Measurements from ENCODE around the gene RPL32.
"Not testable (repeated sequence)": the region's sequence is repeated elsewhere in the genome, so short reads cannot be mapped to it uniquely, and the experiment has no call there.

The RPL32 gene

DNA sequence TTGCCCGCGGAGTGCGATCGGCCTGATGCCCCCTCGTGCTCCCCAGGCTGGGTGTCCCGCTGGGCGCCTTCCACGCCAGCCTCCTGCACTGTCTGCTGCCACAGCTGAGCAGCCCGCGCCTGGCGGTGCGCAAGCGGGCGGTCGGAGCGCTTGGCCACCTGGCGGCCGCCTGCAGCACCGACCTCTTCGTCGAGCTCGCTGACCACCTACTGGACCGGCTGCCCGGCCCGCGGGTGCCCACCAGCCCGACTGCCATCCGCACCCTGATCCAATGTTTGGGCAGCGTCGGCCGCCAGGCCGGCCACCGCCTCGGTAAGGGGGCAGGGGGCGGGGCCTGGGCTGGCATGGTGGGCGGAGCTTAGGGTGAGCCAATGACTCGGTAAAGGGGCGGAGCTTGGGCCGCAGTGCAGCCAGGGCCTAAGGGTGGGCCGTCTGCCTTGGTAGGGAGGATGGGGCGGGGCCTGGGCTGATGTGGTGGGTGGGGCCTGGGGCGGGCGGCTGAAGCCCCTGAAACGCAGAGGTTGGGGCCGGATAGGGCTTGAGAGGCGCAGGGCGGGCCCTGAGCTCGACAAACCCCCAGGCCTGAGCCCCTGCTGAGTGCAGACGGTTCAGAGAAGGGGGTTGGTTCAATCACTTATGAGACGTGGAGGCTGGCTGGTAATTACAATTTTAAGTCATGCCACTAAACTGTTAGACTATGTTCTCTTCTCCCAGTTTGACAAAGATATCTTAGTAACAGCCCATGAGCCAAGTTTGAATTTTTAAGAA, 31.2 kb downstream of the RPL32 start:
- peak; percentile 87 to 92 for DNase-seq (ENCODE audit: low read depth in 2 of 2)

DNA sequence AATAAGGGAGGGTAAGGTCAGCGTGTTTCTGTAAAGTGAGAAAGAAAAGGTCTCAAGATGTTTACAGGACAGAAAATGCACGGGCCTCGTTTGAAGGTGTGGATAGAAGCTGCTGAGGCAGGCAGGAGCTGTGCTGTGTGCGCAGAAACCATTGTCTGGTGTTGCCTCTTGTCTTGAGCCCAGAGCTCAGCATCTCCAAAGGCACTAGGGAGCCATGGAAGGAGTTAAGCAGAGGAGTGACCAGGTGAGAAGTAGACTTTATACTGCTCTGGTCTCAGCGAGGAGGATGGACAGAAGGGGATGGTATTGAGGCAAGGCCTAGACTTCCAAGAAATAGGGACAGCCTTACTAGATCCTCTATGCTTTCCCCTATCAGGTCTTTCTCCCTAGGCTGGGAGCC, 31.9 kb downstream of the RPL32 start:
- DNase-seq (ENCODE audit: low read depth in 2 of 2): no peak

DNA sequence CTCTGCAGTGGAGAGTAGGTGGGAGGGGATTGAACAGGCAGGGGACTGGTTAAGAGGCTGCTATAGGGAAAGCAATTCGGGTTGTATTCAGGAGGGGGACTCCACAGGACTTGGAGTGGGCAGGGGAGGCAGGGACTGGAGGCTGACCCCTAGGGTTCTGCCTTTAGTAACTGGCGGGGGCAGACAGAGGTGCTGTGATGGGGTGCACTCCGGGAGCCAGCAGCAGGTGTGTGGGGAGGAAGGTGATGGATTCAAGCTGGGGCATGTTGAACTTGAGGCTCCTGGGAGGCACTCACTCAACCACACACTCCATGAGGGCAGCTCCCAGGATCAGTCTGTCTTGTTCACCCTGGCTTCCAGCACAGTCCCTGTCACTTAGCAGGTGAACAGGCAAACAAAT, 32.4 kb downstream of the RPL32 start:
- DNase-seq (ENCODE audit: low read depth in 2 of 2): no peak

DNA sequence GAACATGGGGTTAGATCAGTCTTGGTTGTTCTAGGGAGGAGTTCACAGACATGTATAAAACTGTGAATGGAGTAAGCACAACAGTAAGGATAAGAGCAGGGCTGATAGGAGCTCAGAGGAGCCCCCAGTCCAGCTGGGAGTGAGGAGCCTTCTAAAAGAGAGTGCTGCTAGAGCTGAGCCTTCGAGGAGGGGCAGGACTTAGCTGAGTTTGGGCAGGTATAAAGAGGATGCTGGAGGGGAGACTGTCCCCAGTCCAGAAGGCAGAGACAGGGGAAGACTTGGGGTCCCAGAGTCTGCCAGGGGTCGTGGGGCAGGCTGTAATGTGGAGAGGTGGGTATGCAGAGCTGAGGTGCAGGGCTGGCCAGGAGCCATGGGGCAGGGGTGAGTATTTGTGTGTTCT, 32.8 kb downstream of the RPL32 start:
- DNase-seq (ENCODE audit: low read depth in 2 of 2): no peak

DNA sequence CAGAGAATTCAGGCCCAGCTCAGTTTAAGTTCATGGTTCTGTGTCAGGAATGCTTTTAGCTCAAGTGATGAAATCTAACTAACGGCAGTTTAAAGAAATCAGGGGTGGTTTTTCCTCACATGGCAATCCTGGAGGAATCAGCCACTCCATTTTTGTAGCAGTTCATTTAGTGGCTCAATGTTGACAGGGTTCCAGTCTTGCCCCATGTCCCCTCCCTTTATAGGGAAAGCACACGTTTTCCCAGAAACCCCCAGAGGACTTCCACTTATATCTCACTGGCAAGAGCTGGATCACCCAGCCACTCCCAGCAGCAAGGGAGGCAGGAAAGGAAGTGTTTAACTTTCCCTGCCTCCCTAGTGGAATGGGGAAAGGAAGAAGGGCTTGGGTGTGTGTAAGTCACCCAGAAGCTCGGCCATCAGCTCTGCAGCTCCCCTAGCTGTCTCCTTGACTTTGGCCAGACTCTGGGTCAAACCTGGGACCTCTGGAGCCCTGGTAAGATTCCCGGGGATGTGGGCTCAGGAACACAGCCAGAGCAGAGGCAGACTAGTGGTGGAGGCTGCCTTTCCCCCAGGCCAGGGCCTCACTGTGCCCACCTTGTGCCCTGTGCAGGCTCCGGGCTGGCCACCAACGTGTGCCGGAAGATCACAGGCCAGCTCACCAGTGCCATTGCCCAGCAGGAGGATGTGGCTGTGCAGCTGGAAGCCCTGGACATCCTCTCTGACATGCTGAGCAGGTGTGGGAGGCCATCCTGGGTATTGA, 33.6 kb downstream of the RPL32 start:
- no peak for DNase-seq (ENCODE audit: low read depth in 2 of 2)

DNA sequence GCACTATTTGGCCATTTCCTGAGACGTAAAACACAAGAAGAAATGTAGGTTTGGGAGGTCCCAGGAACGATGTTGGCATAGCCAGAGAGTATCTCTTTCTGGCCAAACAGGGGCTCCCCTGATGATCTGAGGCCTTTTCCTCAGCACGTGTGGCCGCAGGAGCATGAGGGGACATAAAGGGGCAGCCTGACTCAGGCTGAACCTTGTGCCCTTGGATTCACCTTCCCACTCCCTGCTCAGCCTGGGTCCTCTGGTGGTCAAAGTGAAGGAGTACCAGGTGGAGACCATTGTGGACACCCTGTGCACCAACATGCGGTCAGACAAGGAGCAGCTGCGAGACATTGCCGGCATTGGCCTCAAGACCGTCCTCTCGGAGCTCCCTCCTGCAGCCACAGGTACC, 34.3 kb downstream of the RPL32 start:
- DNase-seq (ENCODE audit: low read depth in 2 of 2): no peak

DNA sequence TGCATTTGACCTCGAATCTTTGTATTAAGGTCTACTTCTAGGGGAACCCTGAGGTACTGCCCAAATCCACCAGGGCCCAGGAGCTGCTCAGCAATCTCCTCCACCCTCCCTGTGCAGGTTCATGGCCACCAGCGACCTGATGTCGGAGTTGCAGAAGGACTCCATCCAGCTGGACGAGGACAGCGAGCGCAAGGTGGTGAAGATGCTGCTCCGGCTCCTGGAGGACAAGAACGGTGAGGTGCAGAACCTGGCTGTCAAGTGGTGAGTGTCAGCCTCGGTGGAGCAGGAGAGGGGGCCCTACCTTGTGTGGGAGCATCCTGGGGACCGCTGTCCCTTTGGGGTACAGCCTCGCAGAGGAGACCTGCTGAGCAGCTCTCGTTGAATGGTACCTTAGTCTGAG, 38.0 kb downstream of the RPL32 start:
- DNase-seq (ENCODE audit: low read depth in 2 of 2): no peak

DNA sequence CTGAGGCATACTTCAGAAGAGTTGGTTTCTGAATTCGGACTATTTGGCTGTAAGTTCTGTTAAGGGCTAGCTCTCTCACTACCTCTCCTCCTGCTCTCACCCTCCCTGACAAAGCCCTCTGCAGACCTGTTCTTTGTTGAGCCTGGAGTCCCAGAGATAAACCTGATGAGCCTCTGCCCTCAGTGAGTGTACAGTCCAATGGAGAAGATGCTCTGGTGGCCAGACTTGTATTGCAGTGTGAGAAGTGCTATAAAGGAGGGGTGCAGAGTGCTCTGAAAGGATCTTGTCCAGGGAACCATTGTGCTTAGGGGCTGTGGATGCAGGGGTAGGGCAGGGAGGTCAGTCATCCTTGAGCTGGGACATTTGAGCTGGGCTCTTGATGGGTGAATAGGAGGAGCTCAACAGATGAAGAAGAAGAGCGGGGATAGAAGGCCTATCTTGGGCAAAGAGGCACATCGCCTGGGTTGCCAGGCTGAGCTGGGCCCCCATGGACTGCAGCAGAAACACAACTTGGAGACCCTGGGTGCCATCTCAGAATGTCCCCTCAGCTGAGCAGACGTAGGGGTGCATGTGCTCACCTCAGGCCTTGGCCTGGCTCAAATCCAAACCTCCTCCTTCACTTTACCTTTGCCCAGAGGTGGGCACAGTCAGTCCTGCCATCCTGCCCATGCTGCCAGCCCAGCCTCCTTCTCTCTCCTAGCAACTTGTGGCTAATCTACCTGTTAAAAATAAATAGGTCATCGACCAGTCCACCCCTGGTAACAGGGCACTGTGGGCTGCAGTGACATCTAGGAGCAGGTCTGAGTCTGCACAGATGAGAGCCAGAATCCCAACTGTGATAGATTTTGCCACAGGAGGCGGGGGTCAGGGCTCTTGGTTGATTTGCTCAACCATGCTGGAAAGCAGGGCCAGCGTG, 41.6 kb downstream of the RPL32 start:
- DNase-seq (ENCODE audit: low read depth in 2 of 2): no peak

DNA sequence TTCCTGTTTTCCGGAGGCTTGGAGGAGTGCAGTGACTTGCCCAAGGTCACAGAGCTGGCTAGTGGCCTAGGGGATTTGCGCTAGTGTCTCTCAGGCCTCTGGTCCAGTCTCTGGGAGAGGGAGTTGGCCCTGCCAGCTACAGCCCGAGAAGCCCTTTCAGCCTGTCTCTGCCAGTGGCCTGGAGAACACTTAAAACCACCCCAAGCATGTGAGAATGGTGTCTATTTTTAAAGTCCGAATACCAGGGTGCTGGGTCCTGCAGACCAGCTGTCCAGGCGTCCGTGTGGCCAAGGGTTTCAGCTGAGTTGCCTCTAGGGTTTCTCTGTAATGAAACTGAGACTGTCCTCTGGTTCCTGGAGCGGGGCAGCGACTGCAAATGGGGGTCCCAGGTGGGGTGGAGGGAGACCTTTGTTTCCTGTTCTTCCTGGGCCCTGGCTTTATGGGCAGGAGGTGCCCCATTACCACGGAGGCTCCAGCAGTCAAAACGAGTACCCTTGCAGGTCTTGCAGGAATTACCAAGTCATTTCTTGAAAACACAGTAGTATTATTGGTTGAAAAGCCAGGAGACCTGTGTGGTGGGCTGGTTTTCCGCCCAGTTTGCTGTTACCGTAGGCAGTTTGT, 42.7 kb downstream of the RPL32 start:
- DNase-seq (ENCODE audit: low read depth in 2 of 2): no peak

DNA sequence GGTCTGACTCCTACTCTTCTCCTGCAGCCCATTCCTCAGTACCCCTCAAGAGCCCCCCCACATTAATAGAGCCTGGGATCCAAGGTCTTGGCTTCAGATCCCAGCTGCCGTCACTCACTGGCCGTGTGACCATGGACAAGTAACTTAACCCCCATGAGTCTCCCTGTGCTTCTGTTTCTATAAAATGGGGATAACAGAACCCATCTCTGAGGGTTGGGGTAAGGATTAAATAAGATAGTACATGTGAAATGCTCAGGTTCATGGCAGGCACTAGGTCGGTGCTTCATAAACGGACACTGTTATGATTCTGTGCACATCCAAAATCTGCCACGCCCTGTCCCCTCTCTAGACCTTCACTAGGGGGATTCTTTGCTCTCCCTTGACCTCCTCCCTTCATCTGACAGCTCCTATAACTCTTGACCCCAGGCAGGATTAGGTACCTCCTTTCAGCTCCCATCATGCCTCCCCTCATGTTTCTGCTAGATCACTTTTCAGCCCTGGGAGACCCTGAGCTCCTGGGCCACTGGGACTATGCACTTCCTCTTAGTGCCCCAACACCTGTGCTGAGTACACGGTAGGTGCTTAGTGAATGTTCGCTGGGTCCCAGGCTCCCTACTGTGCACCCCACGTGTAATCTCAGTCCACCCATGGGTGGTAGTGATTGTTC, 43.3 kb downstream of the RPL32 start:
- DNase-seq (ENCODE audit: low read depth in 2 of 2): no peak

DNA sequence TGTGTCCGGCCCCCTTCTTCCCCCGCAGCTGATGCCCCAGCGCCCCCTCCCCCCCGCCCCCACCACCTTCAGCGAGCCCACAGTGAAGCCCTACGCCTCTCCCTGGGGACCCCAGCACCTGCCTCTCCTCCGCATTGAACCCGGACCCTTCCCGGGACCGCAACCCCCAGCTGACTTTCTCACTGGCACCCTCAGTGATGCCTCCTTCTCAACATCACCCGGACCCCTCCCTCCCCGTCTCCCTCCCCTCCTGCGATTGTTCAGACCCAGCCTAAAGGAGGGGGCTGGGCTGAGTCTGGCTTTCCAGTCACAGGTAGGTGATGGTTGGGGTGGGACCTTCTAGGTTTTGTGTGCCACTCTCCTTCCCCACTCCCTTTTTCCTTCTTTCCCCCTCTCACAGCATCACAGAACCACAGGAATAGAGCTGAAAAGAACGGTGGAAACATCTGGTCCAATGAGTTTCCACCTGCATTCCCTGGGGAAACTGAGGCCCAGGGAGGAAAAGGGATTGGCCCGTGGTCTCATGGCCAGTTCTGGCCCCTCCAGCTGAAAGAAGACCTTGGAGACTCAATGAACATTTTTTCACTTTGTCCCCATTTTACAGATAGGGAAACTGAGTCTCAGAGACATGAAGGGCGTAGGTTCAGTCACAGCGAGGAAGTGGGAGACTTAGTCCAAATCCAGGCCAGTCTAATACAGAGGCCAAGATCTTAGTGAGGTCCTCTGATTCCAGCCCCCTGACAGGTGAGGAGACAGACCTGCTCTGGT, 44.1 kb downstream of the RPL32 start:
- no peak for DNase-seq (ENCODE audit: low read depth in 2 of 2)

DNA sequence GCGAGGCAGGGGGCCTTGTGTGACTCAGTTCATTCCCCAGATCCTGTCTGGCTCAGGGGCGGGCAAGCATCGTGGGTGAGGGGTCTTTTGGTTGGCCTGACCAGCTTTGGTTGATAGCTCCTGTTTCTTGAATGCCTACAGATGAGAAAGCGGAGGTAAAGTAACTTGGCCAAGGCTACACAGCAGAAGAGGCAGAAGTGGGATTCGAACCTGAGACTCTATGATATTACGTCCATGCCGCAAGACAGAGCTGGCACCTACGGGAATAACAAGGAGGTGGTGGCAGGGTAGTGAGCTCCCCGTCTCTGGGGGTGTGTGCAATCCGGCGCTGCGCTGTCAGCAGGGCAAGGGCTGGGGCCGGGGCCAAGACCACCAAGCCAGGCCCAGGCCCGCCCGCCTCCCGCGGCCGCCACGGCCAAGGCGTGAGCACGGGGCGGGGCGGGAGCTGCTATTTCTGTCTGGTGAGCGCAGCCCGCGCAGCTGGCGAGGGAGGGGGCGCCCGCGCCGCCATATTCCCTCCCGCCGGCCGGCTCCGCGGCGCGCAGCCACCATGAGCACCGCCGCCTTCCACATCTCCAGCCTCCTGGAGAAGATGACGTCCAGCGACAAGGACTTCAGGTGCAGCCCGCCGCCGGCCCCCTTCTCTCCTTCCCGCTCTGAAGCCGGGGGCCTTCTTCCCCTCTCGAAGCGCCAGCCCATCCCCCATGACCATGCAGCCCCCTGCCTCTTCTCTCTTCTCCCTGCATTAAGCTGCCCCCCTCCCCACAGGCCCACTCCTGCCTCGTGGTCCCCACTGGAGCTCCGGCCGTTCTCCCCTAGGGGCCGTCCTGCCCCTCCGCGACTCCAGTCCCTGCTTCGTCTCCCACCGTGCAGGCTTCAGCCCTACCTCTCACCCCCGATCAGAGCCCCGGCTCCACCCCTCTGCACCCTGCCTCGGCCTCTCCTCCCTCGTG, 44.9 kb downstream of the RPL32 start, which contains the start of gene CAND2:
Gene CAND2, plus strand, starts transcription at position 510 of the 953 bp plus-strand sequence. Its CDS starts 41 bp downstream, at position 551.
- DNase-seq (ENCODE audit: low read depth in 2 of 2): no peak

DNA sequence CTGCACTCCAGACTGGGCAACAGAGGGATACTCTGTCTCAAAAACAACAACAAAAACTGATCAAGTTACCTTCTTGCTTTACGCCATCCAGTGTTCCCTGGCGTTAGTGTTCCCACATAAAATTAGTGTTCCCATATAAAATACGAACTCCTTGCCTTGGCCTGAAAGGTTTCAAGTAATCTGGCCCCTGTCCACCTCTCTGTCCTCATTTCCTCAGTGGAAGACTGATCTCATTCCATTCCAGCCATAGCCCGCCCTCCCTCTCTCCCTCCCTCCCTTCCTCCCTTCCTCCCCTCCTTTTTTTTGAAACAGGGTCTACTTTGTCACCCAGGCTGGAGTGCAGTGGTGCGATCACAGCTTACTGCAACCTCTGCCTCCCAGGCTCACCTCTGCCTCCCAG, 47.7 kb downstream of the RPL32 start:
- no peak for DNase-seq (ENCODE audit: low read depth in 2 of 2)

DNA sequence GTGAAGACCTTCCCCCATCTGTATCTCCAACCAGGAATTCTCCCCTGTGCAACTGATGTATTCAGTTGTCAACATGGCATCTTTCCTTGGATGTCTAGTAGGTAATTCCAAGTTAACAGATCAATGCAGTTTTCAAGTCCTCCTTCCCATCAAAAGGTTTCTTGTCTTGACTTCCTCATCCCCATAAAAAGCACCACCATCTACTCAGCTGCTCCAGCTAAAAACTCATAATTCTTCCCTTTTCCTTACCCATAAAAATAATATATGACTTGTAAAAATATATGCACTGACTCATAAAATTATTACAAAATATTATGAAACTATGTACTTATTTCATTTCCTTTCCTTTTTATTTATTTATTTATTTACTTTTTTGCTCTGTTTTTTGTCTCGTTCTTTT, 49.9 kb downstream of the RPL32 start:
- DNase-seq (ENCODE audit: low read depth in 2 of 2): no peak

DNA sequence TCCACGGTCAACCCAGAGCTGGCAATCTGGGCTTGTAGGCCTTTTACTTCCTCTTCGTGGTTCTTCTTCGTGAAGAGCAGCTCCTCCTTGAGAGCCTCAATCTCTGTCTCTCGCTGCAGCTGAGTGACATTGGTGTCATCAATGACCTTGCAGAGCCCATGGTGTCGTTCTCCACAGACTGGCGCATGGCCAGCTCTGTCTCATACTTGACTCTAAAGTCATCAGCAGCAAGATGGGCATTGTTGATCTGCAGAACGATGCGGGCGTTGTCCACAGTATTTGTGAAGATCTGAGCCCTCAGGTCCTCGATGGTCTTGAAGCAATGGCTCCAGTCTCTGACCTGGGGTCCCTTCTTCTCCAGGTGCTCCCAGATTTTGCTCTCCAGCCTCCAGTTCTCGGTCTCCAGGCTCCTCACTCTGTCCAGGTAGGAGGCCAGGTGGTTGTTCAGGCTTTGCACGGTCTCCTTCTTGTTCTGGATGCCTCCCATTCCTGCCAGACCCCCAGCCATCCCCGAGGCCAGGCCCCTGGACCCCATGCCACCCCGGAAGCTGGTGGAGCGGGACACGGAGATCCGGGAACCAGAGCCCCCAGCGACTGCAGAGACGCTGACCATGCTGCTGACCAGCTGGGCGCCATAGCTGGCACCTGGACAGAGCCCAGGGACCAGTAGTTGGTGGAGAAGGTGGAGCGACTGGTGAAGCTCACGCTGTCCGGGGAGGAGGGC, 53.2 kb downstream of the RPL32 start:
- not testable (repeated sequence) for DNase-seq (ENCODE audit: low read depth in 2 of 2)

DNA sequence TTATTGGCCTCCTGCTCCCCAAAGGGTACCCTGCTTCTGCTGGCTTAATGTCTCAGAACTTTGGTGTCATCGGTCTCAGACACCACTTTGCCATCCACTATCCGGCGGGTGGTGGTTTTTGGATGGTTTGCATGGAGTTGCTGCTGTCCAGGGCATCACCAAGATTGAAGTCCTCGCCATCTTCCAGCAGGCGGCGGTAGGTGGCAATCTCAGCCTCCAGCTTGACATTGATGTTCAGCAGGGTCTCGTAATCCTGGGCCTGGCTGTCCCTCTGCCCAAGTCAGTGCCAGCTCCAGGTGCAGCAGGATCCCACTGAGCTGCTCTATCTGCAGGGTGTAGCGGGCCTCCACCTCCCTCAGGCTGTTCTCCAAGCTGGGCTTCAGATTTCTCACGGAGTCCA, 54.0 kb downstream of the RPL32 start:
- DNase-seq (ENCODE audit: low read depth in 2 of 2): peak in 1 of 2 donors; percentile 36

DNA sequence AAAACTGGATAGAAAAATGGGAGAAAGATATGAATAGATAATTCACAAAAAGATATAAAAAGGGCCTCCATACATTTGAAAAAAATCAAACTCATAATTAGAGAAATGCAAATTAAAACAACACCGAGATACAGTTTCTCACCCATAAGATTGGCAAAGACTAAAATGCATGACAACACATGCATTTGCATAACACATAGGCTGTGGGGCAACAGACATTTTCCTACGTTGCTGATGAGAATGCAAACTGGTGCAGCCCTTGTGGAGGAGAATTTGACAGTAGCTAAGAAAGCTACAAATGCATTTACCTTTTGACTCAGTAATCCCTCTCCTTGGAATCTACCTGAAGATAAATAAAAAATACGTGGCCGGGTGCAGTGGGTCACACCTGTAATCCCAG, 56.3 kb downstream of the RPL32 start:
- no peak for DNase-seq (ENCODE audit: low read depth in 2 of 2)

Data from stimulated activated CD4-positive, alpha-beta T cell treated with anti-CD3 and anti-CD28 coated beads, Interleukin-1b, Interleukin-23, amount 100 ng/mL, for 1 hour (primary cell).